Colonic mucosa (tissue), 4 donors: ENCODE measurements around the gene MLLT10. TPM values are rescaled to one million over a fixed set of nuclear protein-coding genes. Genes with fewer than 3 reads are reported as not detected.
A peak's percentile ranks its signal among the peaks of the same experiment; 100 is the strongest.

ENCODE experiments used
- DNase-seq: peaks from one replicate; pipeline ENCODE4 v3.0.0-alpha.2; 2020
- H3K27ac ChIP-seq: fragments of 200-600 bp; one replicate; pipeline ENCODE4 v1.8.0; 2021
- H3K27me3 ChIP-seq: fragments of 200-600 bp; one replicate; pipeline ENCODE4 v1.8.0; 2021
- H3K36me3 ChIP-seq: fragments of 200-600 bp; one replicate; pipeline ENCODE4 v1.8.0; 2021
- H3K4me1 ChIP-seq: fragments of 200-600 bp; one replicate; pipeline ENCODE4 v1.8.0; 2021; ENCODE audit warnings: mild to moderate bottlenecking
- H3K4me3 ChIP-seq: fragments of 200-600 bp; one replicate; pipeline ENCODE4 v1.8.0; 2021
- H3K9ac ChIP-seq, 2 donors: one replicate each; pipeline ENCODE4 v1.7.0; 2013; ENCODE audit warnings: control low read depth in 2 of 2, low read depth in 2 of 2, low read length in 2 of 2
- H3K9me3 ChIP-seq: fragments of 200-600 bp; one replicate; pipeline ENCODE4 v1.8.0; 2021
- intact Hi-C: fragments of 100-400 bp; cut with DNase I; formaldehyde crosslinking; loops from one replicate; pipeline ENCODE4 v1.14.1; 2022
- total RNA-seq, 2 donors: library from RNA; stranded (reverse); fragmentation: NEBNext Ultra II Directional in 1 of 2; extraction: Animal tissue kit (Norgen Biotek cat#: 25700) in 1 of 2; gene quantifications; one replicate each; pipeline ENCODE4 v1.2.1, GENCODE V29; 2021
- TF ChIP-seq, protein P1 (sequence below): fragments of 200-600 bp; IDR thresholded peaks from one replicate; pipeline ENCODE4 v1.8.0; 2022; ENCODE audit warnings: antibody characterized with exemption, mild to moderate bottlenecking
- donor health status: healthy.
- donor health status: DM: no; HTN: no; CAD: no.
- donor health status: DM: no; HTN: no; CAD: no.

Gene MLLT10
- total RNA-seq, 2 donors from 2014 or later = 17.8 to 25.1 TPM

DNA sequence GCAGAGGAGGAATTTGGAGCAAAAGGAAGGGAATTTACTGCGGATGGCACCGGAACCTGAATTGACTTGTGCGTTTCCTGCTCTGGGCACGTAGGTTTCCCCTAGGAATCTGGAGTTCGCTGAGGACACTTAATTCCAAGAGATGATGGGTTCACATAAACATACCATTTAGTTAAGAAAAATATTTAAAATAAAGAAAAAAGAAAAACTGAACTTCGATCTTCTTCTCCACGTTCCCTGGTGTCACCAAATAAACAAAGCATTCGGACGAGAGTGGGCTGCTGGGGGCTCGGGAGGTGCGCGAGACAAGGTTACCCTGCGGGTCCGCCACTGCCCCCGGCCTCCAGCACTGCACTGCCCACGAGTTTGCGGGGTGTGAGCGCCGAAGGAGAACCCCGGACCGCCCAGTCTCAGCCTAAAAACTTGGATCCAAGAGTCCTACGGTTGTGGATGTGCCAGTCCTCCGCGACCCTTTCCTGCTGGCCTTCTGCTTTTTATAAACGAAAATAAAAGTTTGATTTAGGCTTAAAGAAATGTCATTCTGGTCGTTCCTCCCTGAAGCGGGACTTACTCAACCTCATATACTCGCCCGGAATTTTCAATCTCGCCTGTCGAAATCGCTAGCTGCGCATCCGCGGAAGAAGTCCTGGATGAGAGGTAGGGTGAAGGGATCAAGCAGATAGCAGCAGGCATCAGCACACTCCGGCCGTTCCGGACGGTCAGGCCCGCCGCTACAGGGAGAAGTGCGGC is 38.9 kb upstream of the MLLT10 start:
- Histone ChIP-seq H3K9me3 (no peaks in the 10 kb centered on the region), H3K36me3 (no peaks in the 10 kb centered on the region), H3K27me3 (peaks cover 42% of the 10 kb centered on the region), H3K27ac (no peak overlapping the region), H3K4me1 (peaks cover 6% of the 10 kb centered on the region), H3K9ac (peak overlapping the region; percentile 34 to 67), H3K4me3 (peak overlapping the region; percentile 68)
- TF ChIP-seq, protein P1, sequence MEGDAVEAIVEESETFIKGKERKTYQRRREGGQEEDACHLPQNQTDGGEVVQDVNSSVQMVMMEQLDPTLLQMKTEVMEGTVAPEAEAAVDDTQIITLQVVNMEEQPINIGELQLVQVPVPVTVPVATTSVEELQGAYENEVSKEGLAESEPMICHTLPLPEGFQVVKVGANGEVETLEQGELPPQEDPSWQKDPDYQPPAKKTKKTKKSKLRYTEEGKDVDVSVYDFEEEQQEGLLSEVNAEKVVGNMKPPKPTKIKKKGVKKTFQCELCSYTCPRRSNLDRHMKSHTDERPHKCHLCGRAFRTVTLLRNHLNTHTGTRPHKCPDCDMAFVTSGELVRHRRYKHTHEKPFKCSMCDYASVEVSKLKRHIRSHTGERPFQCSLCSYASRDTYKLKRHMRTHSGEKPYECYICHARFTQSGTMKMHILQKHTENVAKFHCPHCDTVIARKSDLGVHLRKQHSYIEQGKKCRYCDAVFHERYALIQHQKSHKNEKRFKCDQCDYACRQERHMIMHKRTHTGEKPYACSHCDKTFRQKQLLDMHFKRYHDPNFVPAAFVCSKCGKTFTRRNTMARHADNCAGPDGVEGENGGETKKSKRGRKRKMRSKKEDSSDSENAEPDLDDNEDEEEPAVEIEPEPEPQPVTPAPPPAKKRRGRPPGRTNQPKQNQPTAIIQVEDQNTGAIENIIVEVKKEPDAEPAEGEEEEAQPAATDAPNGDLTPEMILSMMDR = no peak
- no peak for DNase-seq
- intact Hi-C loops = loop anchor here (5.0 to 10.0 kb wide), 4 partner anchors 220 to 1500 kb away; no protein-coding TSS in a partner anchor

DNA sequence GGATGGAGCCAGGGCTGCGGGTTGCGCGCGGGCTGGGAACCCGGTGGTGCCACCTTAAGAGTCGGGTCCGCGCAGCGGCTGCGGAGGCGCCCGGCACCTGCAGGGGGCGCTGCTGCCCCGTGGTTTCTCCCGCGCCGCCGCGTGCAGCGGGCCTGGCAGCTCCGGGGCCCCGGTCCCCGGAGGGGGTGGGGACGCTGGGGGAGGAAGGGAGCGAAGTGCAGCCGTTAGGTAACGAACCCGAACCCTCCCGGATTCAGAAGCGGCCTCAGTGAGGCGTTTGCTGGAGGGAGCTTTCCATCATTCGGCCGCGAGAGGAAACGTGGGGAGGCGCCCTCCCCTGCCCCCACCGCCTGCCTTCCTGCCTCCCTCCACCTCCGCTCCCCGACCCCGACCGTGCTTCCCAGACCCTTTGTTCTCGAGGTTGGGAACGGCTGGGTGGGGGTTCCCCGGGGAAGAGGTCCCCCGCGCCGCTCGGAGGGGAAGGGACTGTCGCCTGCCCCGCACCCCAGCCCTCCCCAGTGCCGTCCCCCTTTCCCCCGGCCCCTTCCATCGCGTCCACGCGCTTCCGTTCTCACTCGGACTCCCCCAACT is 38.2 kb upstream of the MLLT10 start:
- intact Hi-C loops = loop anchor here (5.0 to 10.0 kb wide), 4 partner anchors 221 to 1499 kb away; no protein-coding TSS in a partner anchor
- H3K27ac ChIP-seq = no peak overlapping the region
- H3K27me3 ChIP-seq = peaks cover 48% of the 10 kb centered on the region
- H3K4me1 ChIP-seq = peaks cover 6% of the 10 kb centered on the region
- peak overlapping the region; percentile 68 for H3K4me3 ChIP-seq
- H3K36me3 ChIP-seq = no peaks in the 10 kb centered on the region
- H3K9me3 ChIP-seq = no peaks in the 10 kb centered on the region
- TF ChIP-seq, protein P1 = peak; percentile 95
- peak; percentile 82 for DNase-seq
- H3K9ac ChIP-seq = peak overlapping the region; percentile 4 to 26

DNA sequence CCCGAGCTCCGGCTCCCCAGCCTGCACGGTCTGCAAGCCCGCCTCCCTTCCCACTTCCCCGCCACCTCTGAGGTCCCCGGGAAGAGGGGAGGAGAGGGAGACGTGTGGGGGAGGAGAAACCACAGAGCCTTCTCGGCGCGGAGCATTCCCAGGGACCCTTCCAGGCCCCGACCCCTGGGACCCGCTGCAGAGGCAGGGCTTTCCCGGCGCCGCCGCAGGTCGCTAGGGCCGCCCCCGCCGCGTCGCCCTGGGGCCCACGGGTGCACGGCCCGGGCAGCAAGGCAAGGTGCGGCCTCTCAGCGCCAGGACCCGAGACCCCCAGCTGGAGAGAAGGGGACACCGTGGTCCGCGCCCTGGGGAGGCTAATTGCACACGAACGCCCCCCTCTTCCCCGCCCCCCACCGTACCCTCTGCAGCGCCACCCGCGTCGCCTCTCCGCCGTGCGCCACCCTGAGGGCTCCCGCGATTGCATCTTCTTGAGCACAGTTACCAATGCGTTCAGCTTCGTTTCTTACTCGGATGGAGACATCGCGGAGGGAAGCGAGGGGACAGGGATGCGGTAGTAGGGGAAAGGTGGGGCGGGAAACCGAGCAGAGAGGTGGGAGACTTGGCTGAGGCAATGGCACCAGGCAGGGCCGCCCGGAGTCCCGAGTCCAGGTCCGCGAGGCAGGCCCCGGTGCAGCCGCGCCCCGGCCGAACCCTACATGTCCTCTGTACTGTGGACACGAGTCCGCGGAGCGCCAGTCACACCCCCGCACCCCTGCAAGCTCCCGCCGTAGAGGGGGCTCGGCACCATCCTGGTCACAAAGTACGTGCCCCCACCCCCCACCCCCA is 37.5 kb upstream of the MLLT10 start:
- DNase-seq = peak; percentile 47
- H3K9me3 ChIP-seq = no peaks in the 10 kb centered on the region
- peak overlapping the region in 1 of 2 donors; percentile 26 for H3K9ac ChIP-seq
- no peak overlapping the region for H3K27ac ChIP-seq
- H3K4me3 ChIP-seq = peak overlapping the region; percentile 68
- TF ChIP-seq, protein P1 = no peak
- H3K36me3 ChIP-seq = no peaks in the 10 kb centered on the region
- intact Hi-C loops = loop anchor here (5.0 to 10.0 kb wide), 4 partner anchors 222 to 1498 kb away; no protein-coding TSS in a partner anchor
- peaks cover 6% of the 10 kb centered on the region for H3K4me1 ChIP-seq
- H3K27me3 ChIP-seq = peaks cover 52% of the 10 kb centered on the region

DNA sequence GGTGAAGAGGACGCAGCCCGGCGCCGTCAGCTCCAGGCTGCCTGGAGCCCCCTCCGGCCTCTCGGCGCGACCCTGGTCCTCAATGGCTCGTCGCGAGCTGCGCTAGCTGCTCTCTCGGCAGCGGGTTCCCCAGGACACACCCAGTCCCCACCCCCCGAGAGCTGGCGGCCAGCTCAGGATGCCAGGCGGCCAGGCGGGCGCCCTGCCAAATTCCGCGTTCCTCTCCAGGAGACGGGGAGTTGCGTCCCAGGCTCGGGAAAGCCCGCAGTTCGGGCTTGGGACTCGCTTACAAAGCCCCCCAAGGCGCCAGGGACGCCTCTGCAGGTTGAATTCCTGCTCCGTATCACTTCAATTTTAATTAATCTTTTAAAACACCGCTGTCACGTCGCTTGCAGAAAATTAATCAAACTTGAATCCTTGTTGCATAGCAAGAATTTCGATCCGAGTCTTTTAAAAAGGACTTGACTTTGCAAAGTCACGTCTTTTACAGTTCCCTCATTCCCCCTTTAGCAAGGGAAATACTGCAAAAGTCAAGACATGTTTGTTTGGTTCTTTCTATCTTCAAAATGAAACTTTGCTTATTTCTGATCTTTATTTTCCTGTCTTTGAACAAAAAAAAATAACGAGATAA is 36.7 kb upstream of the MLLT10 start:
- H3K36me3 ChIP-seq = no peaks in the 10 kb centered on the region
- H3K9ac ChIP-seq = peak overlapping the region in 1 of 2 donors; percentile 26
- peaks cover 52% of the 10 kb centered on the region for H3K27me3 ChIP-seq
- intact Hi-C loops = loop anchor here (5.0 to 10.0 kb wide), 4 partner anchors 222 to 1498 kb away; no protein-coding TSS in a partner anchor
- H3K9me3 ChIP-seq = no peaks in the 10 kb centered on the region
- peak overlapping the region; percentile 68 for H3K4me3 ChIP-seq
- H3K27ac ChIP-seq = no peak overlapping the region
- TF ChIP-seq, protein P1 = no peak
- H3K4me1 ChIP-seq = peaks cover 6% of the 10 kb centered on the region
- DNase-seq = peak; percentile 96
